BE2C (cell line): ENCODE results near the gene COX6B2.

Experiments used
- DNase-seq: peaks from one replicate; pipeline ENCODE4 v3.0.0-alpha.2; 2020
- H3K27me3 ChIP-seq: fragments of 250-450 bp; sonication (Bioruptor Pico); 2 replicates; pipeline ENCODE4 v1.5.1; 2020; ENCODE audit warnings: mild to moderate bottlenecking
- H3K36me3 ChIP-seq: fragments of 250-450 bp; sonication (Bioruptor Pico); 2 replicates; pipeline ENCODE4 v1.5.1; 2020; ENCODE audit warnings: mild to moderate bottlenecking
- H3K4me1 ChIP-seq: fragments of 250-450 bp; sonication (Bioruptor Pico); 2 replicates; pipeline ENCODE4 v1.5.1; 2020
- H3K4me3 ChIP-seq: 2 replicates; pipeline ENCODE4 v1.5.1; 2011; ENCODE audit warnings: low read depth, low read length
- H3K9me3 ChIP-seq: fragments of 250-450 bp; sonication (Bioruptor Pico); 2 replicates; pipeline ENCODE4 v1.5.1; 2020
- TF ChIP-seq, protein P1 (sequence below): IDR thresholded peaks from 2 replicates; pipeline ENCODE4 v1.5.1; 2012; ENCODE audit warnings: mild to moderate bottlenecking, low read depth, low read length

The COX6B2 gene

GRCh38 chr19:55376241-55376933 lies 21.9 kb upstream of the COX6B2 start, which contains the start of gene TMEM190:
TSS of gene TMEM190 (plus strand) at chr19:55376826. CDS start at chr19:55376854, 28 bp downstream.
- no peaks in the 10 kb centered on the region for H3K36me3 ChIP-seq
- TF ChIP-seq, protein P1, sequence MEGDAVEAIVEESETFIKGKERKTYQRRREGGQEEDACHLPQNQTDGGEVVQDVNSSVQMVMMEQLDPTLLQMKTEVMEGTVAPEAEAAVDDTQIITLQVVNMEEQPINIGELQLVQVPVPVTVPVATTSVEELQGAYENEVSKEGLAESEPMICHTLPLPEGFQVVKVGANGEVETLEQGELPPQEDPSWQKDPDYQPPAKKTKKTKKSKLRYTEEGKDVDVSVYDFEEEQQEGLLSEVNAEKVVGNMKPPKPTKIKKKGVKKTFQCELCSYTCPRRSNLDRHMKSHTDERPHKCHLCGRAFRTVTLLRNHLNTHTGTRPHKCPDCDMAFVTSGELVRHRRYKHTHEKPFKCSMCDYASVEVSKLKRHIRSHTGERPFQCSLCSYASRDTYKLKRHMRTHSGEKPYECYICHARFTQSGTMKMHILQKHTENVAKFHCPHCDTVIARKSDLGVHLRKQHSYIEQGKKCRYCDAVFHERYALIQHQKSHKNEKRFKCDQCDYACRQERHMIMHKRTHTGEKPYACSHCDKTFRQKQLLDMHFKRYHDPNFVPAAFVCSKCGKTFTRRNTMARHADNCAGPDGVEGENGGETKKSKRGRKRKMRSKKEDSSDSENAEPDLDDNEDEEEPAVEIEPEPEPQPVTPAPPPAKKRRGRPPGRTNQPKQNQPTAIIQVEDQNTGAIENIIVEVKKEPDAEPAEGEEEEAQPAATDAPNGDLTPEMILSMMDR = no peak
- H3K4me1 ChIP-seq = peaks cover 14% of the 10 kb centered on the region
- no peaks in the 10 kb centered on the region for H3K27me3 ChIP-seq
- H3K9me3 ChIP-seq = no peaks in the 10 kb centered on the region
- H3K4me3 ChIP-seq = peak within 1 kb of the TSS; percentile 14
- no peak for DNase-seq

DNA sequence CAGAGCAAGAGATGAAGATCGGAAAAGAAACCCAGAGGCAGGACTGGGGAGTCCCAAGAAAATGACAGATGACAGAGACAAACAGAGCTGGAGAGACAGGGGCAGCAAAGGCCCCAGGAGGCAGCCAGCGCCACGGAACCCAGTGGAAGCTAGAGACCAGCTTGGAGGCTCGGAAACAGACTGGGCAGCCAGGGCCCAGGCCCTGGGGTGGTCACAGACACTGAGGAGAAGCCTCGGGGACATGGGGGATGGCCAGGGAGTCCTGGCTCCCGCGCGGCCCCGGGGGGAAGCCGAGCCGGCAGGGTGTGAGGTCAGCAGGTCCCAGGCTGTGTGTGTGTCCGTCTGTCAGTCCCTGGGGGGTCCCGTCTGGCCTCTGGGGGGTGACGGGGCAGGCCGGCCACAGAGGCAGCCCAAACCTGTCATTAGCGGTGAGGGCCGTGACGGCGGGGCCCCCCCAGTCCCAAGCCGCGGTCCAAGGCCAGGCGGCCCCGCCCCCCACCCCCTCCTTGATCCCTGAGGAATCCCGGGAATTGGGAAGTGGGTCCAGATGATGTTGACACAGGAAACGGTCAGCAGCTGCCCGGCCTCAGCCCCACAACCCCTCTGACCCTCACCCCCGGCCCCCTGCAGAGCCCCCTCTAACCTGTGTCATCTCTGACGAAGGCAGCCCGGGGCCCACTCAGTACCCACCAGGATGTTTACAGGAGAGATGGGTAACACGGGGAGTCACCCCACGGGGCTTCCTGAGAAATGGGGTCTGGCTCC lies 19.7 kb upstream of the COX6B2 start:
- Histone ChIP-seq H3K36me3 (no peaks in the 10 kb centered on the region), H3K27me3 (peaks cover 14% of the 10 kb centered on the region), H3K4me1 (peaks cover 18% of the 10 kb centered on the region), H3K9me3 (no peaks in the 10 kb centered on the region), H3K4me3 (no peak overlapping the region)
- TF ChIP-seq, protein P1 = no peak
- DNase-seq = no peak

GRCh38 chr19:55373306-55373992 lies 18.9 kb upstream of the COX6B2 start:
- peaks cover 16% of the 10 kb centered on the region for H3K4me1 ChIP-seq
- no peaks in the 10 kb centered on the region for H3K9me3 ChIP-seq

GRCh38 chr19:55372316-55373081 lies 18.0 kb upstream of the COX6B2 start:
- Histone ChIP-seq H3K4me1 (peaks cover 11% of the 10 kb centered on the region), H3K36me3 (no peaks in the 10 kb centered on the region), H3K4me3 (no peak overlapping the region), H3K9me3 (no peaks in the 10 kb centered on the region), H3K27me3 (peaks cover 19% of the 10 kb centered on the region)
- TF ChIP-seq, protein P1 = no peak
- DNase-seq = no peak

More at GRCh38 chr19:55373306-55373992, 18.9 kb upstream of the COX6B2 start:
- Histone ChIP-seq H3K36me3 (no peaks in the 10 kb centered on the region), H3K27me3 (peaks cover 19% of the 10 kb centered on the region), H3K4me3 (no peak overlapping the region)
- DNase-seq = no peak
- TF ChIP-seq, protein P1 = no peak

DNA sequence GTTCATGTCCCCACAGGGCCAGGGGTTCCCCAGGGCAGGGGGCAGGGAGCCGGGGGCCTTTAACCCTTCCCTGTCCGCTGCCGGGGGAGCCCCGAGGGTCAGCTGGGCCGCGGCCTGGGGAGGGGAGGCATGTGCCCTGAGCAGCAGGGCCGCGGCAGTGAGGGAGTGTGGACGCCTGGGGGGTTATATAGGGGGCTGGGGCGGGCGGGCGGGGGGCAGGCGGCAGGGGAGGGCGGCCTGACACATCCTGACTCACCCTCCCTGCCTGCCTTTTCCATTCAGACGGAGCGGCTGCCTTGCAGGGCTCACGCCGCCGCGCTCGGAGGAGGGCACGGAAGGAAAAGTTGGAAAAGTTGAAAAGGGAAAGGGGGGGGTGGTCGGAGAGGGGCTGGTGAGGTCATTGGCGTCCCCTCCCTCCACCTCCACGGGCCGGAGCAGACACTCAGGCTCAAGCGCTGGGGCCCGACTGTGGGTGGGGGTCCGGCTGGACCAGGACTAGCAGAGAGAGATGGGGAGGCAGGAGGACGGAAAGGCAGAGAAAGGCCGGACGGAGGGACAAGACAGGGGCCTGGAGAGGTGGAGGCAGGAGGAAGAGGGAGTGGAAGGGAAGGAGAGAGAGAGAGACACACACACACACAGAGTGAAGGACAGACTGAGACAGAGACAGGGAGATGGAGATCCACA lies 15.9 kb upstream of the COX6B2 start, which contains the start of gene IL11:
Gene IL11 (minus strand): TSS at position 159 of the 684 bp plus-strand sequence. CDS start 153 bp downstream, at position 6.
- Histone ChIP-seq H3K4me1 (peaks cover 9% of the 10 kb centered on the region), H3K36me3 (no peaks in the 10 kb centered on the region), H3K4me3 (peak within 1 kb of the TSS; percentile 46), H3K27me3 (peaks cover 19% of the 10 kb centered on the region), H3K9me3 (no peaks in the 10 kb centered on the region)
- TF ChIP-seq, protein P1 = no peak
- no peak for DNase-seq
